Bronchial epithelial cell (primary cell): Measurements from ENCODE around the gene HDAC3. TPM values are rescaled to one million over a fixed set of nuclear protein-coding genes. Genes with fewer than 3 reads are reported as not detected.
"Not testable (repeated sequence)": the region's sequence is repeated elsewhere in the genome, so short reads cannot be mapped to it uniquely, and the experiment has no call there.

Experiments
- DNase-seq: peaks from one replicate; pipeline ENCODE4 v3.0.0-alpha.2; 2010; ENCODE audit warnings: low read depth
- FAIRE-seq: peaks from 2 replicates; lab custom pipeline; 2011; peaks lifted over from hg19 to GRCh38; lab: Jason Lieb, UNC
- H3K27me3 ChIP-seq: 2 replicates; pipeline ENCODE4 v1.5.1; 2011; ENCODE audit warnings: low read length; ENCODE audit not compliant: control insufficient read depth, insufficient read depth
- H3K36me3 ChIP-seq: 2 replicates; pipeline ENCODE4 v1.5.1; 2011; ENCODE audit warnings: low read length; ENCODE audit not compliant: control insufficient read depth, insufficient read depth
- H3K4me3 ChIP-seq: 2 replicates; pipeline ENCODE4 v1.5.1; 2011; ENCODE audit warnings: mild to moderate bottlenecking, low read depth, low read length, control low read depth
- CTCF ChIP-seq: IDR thresholded peaks from 2 replicates; pipeline ENCODE4 v1.5.1; 2011; ENCODE audit warnings: mild to moderate bottlenecking, moderate library complexity, low read length, control low read depth, inconsistent platforms; ENCODE audit not compliant: insufficient read depth, severe bottlenecking
- total RNA-seq: library from RNA; depleted of rRNA; stranded (reverse); fragments of >200 nt; gene quantifications from 2 replicates; pipeline ENCODE4 v1.2.1, GENCODE V29; 2014

The HDAC3 gene
- total RNA-seq, 1 donor from 2014 or later = 72.7 TPM

GRCh38 chr5:141611289-141611688 is 25.4 kb downstream of the HDAC3 start:
- no peak for FAIRE-seq
- H3K4me3 ChIP-seq = no peak overlapping the region
- H3K36me3 ChIP-seq = peaks cover 1% of the 10 kb centered on the region
- TF ChIP-seq CTCF = no peak
- DNase-seq = no peak
- H3K27me3 ChIP-seq = no peaks in the 10 kb centered on the region

- FAIRE-seq, H3K4me3 ChIP-seq, DNase-seq, H3K36me3 ChIP-seq, H3K27me3 ChIP-seq: not testable (repeated sequence)
These were observed 26.7 kb downstream of the HDAC3 start for GRCh38 chr5:141609921-141610320.

- no peak for TF ChIP-seq CTCF
- DNase-seq (no peak), FAIRE-seq (no peak)
- peaks cover 1% of the 10 kb centered on the region for H3K36me3 ChIP-seq
- no peaks in the 10 kb centered on the region for H3K27me3 ChIP-seq
- H3K4me3 ChIP-seq = no peak overlapping the region
These were observed 27.6 kb downstream of the HDAC3 start for GRCh38 chr5:141609044-141609443.

- peaks cover 1% of the 10 kb centered on the region for H3K36me3 ChIP-seq
- TF ChIP-seq CTCF = no peak
- H3K27me3 ChIP-seq = no peaks in the 10 kb centered on the region
- DNase-seq (no peak), FAIRE-seq (no peak)
- H3K4me3 ChIP-seq = no peak overlapping the region
These were observed 28.1 kb downstream of the HDAC3 start for GRCh38 chr5:141608557-141608956.

GRCh38 chr5:141608046-141608445 is 28.6 kb downstream of the HDAC3 start:
- Histone ChIP-seq H3K36me3 (peaks cover 1% of the 10 kb centered on the region), H3K4me3 (no peak overlapping the region), H3K27me3 (no peaks in the 10 kb centered on the region)
- TF ChIP-seq CTCF = no peak
- DNase-seq = no peak
- no peak for FAIRE-seq

GRCh38 chr5:141605523-141606277 is 30.9 kb downstream of the HDAC3 start:
- Histone ChIP-seq H3K36me3 (no peaks in the 10 kb centered on the region), H3K27me3 (no peaks in the 10 kb centered on the region), H3K4me3 (no peak overlapping the region)
- no peak for TF ChIP-seq CTCF
- DNase-seq = no peak
- FAIRE-seq = no peak
